Measurements from ENCODE around the gene CXCR4.

GRCh38 chr2:136086253-136087016 lies 31.5 kb downstream of the CXCR4 start:
- TF ChIP-seq POLR2A (IDR thresholded peaks at IDR 0.05; ENCODE audit: low read depth, low read length) (no peak), NFE2L2 (IDR thresholded peaks at IDR 0.05; ENCODE audit: low read depth, low read length) (no peak), CTCF (conservative IDR thresholded peaks at IDR 0.05; ENCODE audit: low read depth, low read length) (no peak)
